Measurements from ENCODE around the gene LAMC3.

LAMC3 gene

GRCh38 chr9:131013015-131013755 is 4.2 kb downstream of the LAMC3 start:
- no peak for DNase-seq

GRCh38 chr9:131013771-131014676 is 5.0 kb downstream of the LAMC3 start:
- no peak for DNase-seq

- no peak for DNase-seq
These were observed 6.1 kb downstream of the LAMC3 start for GRCh38 chr9:131015112-131015511.

GRCh38 chr9:131015876-131016397 is 7.0 kb downstream of the LAMC3 start:
- no peak for DNase-seq

- DNase-seq: no peak
These were observed 8.1 kb downstream of the LAMC3 start for GRCh38 chr9:131017067-131017466.

GRCh38 chr9:131018621-131019020 is 9.6 kb downstream of the LAMC3 start:
- DNase-seq: no peak

GRCh38 chr9:131019388-131020239 is 10.6 kb downstream of the LAMC3 start:
- no peak for DNase-seq

- no peak for DNase-seq
These were observed 11.4 kb downstream of the LAMC3 start for GRCh38 chr9:131020388-131020787.

- no peak for DNase-seq
These were observed 11.9 kb downstream of the LAMC3 start for GRCh38 chr9:131020862-131021261.

- no peak for DNase-seq
These were observed 12.8 kb downstream of the LAMC3 start for GRCh38 chr9:131021785-131022184.

- DNase-seq: no peak
These were observed 16.2 kb downstream of the LAMC3 start for GRCh38 chr9:131024978-131025868.

- no peak for DNase-seq
These were observed 17.2 kb downstream of the LAMC3 start for GRCh38 chr9:131025953-131026858.

- no peak for DNase-seq
These were observed 18.3 kb downstream of the LAMC3 start for GRCh38 chr9:131027048-131027871.

- no peak for DNase-seq
These were observed 18.9 kb downstream of the LAMC3 start for GRCh38 chr9:131027872-131028179.

- DNase-seq: no peak
These were observed 19.4 kb downstream of the LAMC3 start for GRCh38 chr9:131028221-131028884.

- DNase-seq: no peak
These were observed 20.1 kb downstream of the LAMC3 start for GRCh38 chr9:131028931-131029573.

- DNase-seq: no peak
These were observed 20.6 kb downstream of the LAMC3 start for GRCh38 chr9:131029574-131029952.

GRCh38 chr9:131030239-131031004 is 21.4 kb downstream of the LAMC3 start:
- no peak for DNase-seq

All from effector CD8-positive, alpha-beta T cell (primary cell).